SH-SY5Y (cell line): ENCODE measurements around the gene NAV2.

ENCODE experiments used
- GATA2 ChIP-seq: IDR thresholded peaks from 2 replicates; pipeline ENCODE4 v1.6.1; 2011; ENCODE audit warnings: mild to moderate bottlenecking, low read depth, low read length
- GATA3 ChIP-seq: IDR thresholded peaks from 2 replicates; pipeline ENCODE4 v1.6.1; 2011; ENCODE audit warnings: low read depth, mild to moderate bottlenecking, low read length, moderate library complexity

DNA sequence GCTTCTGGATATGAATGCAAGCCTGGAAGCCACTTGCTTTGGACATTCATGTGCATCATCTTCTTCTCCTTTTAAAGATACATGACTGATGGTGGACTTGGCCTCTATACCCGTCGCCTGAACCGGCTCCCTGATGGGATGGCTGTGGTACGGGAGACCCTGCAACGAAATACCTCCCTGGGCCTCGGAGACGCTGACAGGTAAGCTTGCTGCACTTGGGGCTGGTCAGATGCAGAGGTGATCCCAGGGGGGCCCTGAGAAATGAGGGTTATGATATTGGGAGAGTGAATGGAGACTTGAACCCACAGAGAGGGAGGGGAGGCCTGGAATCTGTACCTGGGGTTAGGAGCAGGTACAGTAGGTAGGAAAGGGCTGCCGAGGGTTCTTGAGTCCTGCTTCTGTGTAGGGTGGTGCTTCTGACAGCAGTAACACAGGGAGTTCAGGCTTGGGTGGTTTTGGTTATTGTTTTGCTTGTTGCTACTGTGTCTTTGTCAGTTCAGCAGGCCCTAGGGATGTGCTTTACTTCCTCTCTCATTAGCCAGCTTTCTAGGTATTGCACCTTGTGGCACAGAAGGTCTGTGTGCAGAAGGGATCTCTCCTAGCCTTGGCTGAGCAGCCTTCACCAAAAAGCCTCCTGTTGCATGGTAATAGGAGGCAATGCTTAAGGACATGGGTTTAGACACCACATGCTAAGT, 271.6 kb downstream of the NAV2 start:
- TF ChIP-seq GATA3 (no peak), GATA2 (no peak)
